Testis (tissue), 3 donors: ENCODE results near the gene SAYSD1. TPM values are rescaled to one million over a fixed set of nuclear protein-coding genes. Genes with fewer than 3 reads are reported as not detected.

Experiments
- DNase-seq: peaks from one replicate; pipeline ENCODE4 v3.0.0-alpha.2; 2019
- H3K27ac ChIP-seq, 2 donors: fragments of 200-600 bp; sonication (generic); one replicate each; pipeline ENCODE4 v1.5.1; 2019
- H3K27me3 ChIP-seq: fragments of 200-600 bp; sonication (generic); one replicate; pipeline ENCODE4 v1.5.1; 2019
- H3K36me3 ChIP-seq: fragments of 200-600 bp; sonication (generic); one replicate; pipeline ENCODE4 v1.5.1; 2017; ENCODE audit warnings: low read depth; ENCODE audit errors: missing control alignments
- H3K4me1 ChIP-seq: fragments of 200-600 bp; sonication (generic); one replicate; pipeline ENCODE4 v1.5.1; 2019
- H3K4me3 ChIP-seq, 2 donors: fragments of 200-600 bp; sonication (generic); one replicate each; pipeline ENCODE4 v1.5.1; 2017 to 2019
- H3K9me3 ChIP-seq: fragments of 200-600 bp; sonication (generic); one replicate; pipeline ENCODE4 v1.5.1; 2017
- CTCF ChIP-seq, 3 experiments: fragments of 450-650 bp in 2 of 3; fragments of 200-600 bp in 1 of 3; sonication (generic) in 1 of 3; IDR thresholded peaks; one replicate each; pipeline ENCODE4 v1.5.1; 2016 to 2019; ENCODE audit warnings: antibody characterized with exemption in 3 of 3, mild to moderate bottlenecking in 2 of 3, moderate library complexity in 1 of 3
- POLR2A ChIP-seq: fragments of 450-650 bp; IDR thresholded peaks from one replicate; pipeline ENCODE4 v1.6.1; 2017; ENCODE audit warnings: antibody characterized with exemption, mild to moderate bottlenecking, moderate library complexity
- WGBS, 2 donors: methylation state at CpG; one replicate each; pipeline ENCODE4 v1.1.5; 2018; 5-methylcytosine and 5-hydroxymethylcytosine counted together
- intact Hi-C: fragments of 100-400 bp; cut with DNase I; formaldehyde crosslinking; loops from one replicate; pipeline ENCODE4 v1.15.1; 2023; ENCODE audit warnings: low total_unique reads
- polyA plus RNA-seq: library from polyadenylated mRNA; stranded (reverse); fragments of 350-450 nt; fragmentation: Illumina TruSeq; extraction: RNeasy Lipid Tissue Mini Kit (QIAGEN cat#74804); gene quantifications from one replicate; pipeline ENCODE4 v1.2.3, GENCODE V29; 2014; ENCODE audit warnings: low read depth, low replicate concordance; ENCODE audit not compliant: insufficient read depth
- total RNA-seq, 2 donors: library from RNA; depleted of rRNA; stranded (reverse); fragments of >200 nt; gene quantifications; one replicate each; pipeline ENCODE4 v1.2.3, GENCODE V29; 2016

The SAYSD1 gene
- total and polyA plus RNA-seq, 3 donors from 2014 or later, result 57.2 to 122 (median 68.4) TPM

GRCh38 chr6:39068391-39068790 lies 46.6 kb downstream of the SAYSD1 start:
- no peak overlapping the region for H3K4me3 ChIP-seq
- DNase-seq, result no peak
- H3K9me3 ChIP-seq, result no peaks in the 10 kb centered on the region
- TF ChIP-seq CTCF (IDR thresholded peaks at IDR 0.05) (no peak), POLR2A (no peak)
- H3K36me3 ChIP-seq, result no peaks in the 10 kb centered on the region
- no peaks in the 10 kb centered on the region for H3K27me3 ChIP-seq
- no peak overlapping the region for H3K27ac ChIP-seq
- 74 to 78% methylated on average over 6 to 7 of the region's 7 CpGs for WGBS, 2 donors
- intact Hi-C loops, result no loop called here
- H3K4me1 ChIP-seq, result no peaks in the 10 kb centered on the region

GRCh38 chr6:39065561-39065960 lies 49.4 kb downstream of the SAYSD1 start:
- TF ChIP-seq POLR2A, result no peak
- TF ChIP-seq CTCF (IDR thresholded peaks at IDR 0.05), result no peak
- 87 to 89% methylated on average over 8 of the region's 8 CpGs for WGBS, 2 donors

GRCh38 chr6:39063526-39063925 lies 51.5 kb downstream of the SAYSD1 start:
- Histone ChIP-seq H3K36me3 (no peaks in the 10 kb centered on the region), H3K4me1 (no peaks in the 10 kb centered on the region), H3K27ac (no peak overlapping the region), H3K9me3 (no peaks in the 10 kb centered on the region), H3K4me3 (no peak overlapping the region), H3K27me3 (no peaks in the 10 kb centered on the region)
- intact Hi-C loops, result no loop called here
- DNase-seq, result no peak
- TF ChIP-seq CTCF (IDR thresholded peaks at IDR 0.05) (no peak), POLR2A (no peak)
- 21 to 74% methylated on average over 1 of the region's 1 CpG for WGBS, 2 donors

More at GRCh38 chr6:39065561-39065960, 49.4 kb downstream of the SAYSD1 start:
- Histone ChIP-seq H3K27me3 (no peaks in the 10 kb centered on the region), H3K4me3 (no peak overlapping the region), H3K9me3 (no peaks in the 10 kb centered on the region), H3K36me3 (no peaks in the 10 kb centered on the region), H3K27ac (no peak overlapping the region), H3K4me1 (no peaks in the 10 kb centered on the region)
- DNase-seq, result no peak
- intact Hi-C loops, result no loop called here

GRCh38 chr6:39062014-39062740 lies 52.8 kb downstream of the SAYSD1 start:
- DNase-seq, result no peak
- no peak overlapping the region for H3K4me3 ChIP-seq
- no peaks in the 10 kb centered on the region for H3K4me1 ChIP-seq
- intact Hi-C loops, result no loop called here
- no peaks in the 10 kb centered on the region for H3K9me3 ChIP-seq
- 52 to 61% methylated on average over 9 to 10 of the region's 10 CpGs for WGBS, 2 donors
- no peaks in the 10 kb centered on the region for H3K27me3 ChIP-seq
- TF ChIP-seq CTCF (IDR thresholded peaks at IDR 0.05) (no peak), POLR2A (no peak)
- H3K36me3 ChIP-seq, result no peaks in the 10 kb centered on the region
- H3K27ac ChIP-seq, result no peak overlapping the region

GRCh38 chr6:39061588-39061987 lies 53.4 kb downstream of the SAYSD1 start:
- H3K27me3 ChIP-seq, result no peaks in the 10 kb centered on the region
- 69 to 83% methylated on average over 3 of the region's 3 CpGs for WGBS, 2 donors
- no peaks in the 10 kb centered on the region for H3K4me1 ChIP-seq
- H3K9me3 ChIP-seq, result no peaks in the 10 kb centered on the region
- no peaks in the 10 kb centered on the region for H3K36me3 ChIP-seq
- DNase-seq, result no peak
- H3K27ac ChIP-seq, result no peak overlapping the region
- no peak for TF ChIP-seq CTCF (IDR thresholded peaks at IDR 0.05)
- TF ChIP-seq POLR2A, result no peak
- intact Hi-C loops, result no loop called here
- H3K4me3 ChIP-seq, result no peak overlapping the region
